Measurements from ENCODE around the gene PPL.
"Not testable (repeated sequence)": the region's sequence is repeated elsewhere in the genome, so short reads cannot be mapped to it uniquely, and the experiment has no call there.

The PPL gene, protein sequence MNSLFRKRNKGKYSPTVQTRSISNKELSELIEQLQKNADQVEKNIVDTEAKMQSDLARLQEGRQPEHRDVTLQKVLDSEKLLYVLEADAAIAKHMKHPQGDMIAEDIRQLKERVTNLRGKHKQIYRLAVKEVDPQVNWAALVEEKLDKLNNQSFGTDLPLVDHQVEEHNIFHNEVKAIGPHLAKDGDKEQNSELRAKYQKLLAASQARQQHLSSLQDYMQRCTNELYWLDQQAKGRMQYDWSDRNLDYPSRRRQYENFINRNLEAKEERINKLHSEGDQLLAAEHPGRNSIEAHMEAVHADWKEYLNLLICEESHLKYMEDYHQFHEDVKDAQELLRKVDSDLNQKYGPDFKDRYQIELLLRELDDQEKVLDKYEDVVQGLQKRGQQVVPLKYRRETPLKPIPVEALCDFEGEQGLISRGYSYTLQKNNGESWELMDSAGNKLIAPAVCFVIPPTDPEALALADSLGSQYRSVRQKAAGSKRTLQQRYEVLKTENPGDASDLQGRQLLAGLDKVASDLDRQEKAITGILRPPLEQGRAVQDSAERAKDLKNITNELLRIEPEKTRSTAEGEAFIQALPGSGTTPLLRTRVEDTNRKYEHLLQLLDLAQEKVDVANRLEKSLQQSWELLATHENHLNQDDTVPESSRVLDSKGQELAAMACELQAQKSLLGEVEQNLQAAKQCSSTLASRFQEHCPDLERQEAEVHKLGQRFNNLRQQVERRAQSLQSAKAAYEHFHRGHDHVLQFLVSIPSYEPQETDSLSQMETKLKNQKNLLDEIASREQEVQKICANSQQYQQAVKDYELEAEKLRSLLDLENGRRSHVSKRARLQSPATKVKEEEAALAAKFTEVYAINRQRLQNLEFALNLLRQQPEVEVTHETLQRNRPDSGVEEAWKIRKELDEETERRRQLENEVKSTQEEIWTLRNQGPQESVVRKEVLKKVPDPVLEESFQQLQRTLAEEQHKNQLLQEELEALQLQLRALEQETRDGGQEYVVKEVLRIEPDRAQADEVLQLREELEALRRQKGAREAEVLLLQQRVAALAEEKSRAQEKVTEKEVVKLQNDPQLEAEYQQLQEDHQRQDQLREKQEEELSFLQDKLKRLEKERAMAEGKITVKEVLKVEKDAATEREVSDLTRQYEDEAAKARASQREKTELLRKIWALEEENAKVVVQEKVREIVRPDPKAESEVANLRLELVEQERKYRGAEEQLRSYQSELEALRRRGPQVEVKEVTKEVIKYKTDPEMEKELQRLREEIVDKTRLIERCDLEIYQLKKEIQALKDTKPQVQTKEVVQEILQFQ (N-terminal part only)

DNA sequence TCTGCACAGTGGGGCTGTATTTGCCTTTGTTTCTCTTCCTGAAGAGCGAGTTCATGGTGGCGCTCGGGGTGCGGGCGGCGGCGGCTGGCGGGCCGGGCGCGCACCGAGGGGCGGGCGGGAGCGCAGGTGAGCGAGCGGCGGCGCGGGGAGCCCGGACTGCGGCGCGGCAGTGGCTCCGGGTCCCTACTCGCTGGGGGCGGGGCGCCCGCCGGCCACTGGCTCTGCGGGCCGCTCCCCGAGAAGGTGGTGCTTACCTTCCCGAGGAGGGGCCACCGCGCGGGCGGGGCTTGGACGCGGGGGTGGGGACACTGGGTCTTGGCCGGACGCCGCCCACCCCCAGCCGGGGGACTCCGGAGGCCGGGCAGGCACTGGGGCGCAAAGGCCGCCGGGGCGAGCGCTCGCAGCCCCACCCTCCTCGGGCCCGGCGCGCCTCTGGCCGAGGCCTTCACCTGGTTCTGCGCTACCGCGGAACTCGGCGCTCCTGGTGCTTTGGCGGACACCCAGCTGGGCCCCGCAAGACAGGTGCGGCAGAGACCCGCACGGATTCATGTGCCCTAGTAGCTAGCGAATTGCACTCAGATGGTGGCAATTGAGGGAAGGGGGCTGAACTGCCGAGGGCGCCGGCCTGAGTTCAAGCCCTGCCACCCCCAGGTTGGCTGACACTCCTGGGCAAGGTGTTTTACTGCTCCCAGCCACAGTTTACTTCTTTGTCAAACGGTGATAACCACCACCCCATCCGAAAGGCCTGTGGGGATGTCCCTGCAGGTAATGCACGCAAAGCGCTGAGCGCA is at the start of gene PPL:
Gene PPL (minus strand): TSS at position 158 of the 791 bp plus-strand sequence. CDS start 103 bp downstream, at position 55.
- no peak for DNase-seq

DNA sequence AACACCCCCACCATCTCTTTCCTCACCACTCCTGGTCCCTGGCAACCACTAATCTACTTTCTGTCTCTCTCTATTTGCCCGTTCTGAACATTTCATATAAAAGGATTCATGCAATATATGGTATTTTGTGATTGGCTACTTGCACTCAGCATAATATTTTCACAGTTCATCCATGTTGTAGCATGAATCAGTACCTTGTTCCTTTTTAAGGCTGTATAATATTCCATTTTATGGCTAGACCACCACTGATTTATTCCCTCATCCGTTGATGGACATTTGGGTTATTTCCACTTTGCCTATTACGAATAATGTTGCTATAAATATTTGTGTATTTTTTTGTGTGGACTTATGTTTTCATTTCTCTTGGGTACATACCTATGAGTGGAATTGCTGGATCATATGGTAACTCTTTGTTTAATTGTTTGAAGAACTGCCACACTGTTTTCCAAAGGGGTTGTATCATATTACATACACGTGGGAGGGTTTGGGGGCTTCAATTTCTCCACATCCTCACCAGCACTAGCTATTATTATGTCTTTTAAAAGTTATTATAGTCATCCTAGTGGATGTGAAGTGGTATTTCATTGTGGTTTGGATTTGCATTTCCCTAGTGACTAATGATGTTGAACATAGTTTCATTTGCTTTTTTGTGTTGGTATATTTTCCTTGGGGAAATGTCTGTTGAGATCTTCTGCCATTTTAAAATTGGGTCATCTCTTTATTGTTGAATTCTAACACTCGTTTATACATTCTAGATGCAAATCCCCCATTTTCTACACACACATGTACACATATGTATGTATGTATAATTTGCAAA is 47.4 kb upstream of the PPL start:
- no peak for DNase-seq

DNA sequence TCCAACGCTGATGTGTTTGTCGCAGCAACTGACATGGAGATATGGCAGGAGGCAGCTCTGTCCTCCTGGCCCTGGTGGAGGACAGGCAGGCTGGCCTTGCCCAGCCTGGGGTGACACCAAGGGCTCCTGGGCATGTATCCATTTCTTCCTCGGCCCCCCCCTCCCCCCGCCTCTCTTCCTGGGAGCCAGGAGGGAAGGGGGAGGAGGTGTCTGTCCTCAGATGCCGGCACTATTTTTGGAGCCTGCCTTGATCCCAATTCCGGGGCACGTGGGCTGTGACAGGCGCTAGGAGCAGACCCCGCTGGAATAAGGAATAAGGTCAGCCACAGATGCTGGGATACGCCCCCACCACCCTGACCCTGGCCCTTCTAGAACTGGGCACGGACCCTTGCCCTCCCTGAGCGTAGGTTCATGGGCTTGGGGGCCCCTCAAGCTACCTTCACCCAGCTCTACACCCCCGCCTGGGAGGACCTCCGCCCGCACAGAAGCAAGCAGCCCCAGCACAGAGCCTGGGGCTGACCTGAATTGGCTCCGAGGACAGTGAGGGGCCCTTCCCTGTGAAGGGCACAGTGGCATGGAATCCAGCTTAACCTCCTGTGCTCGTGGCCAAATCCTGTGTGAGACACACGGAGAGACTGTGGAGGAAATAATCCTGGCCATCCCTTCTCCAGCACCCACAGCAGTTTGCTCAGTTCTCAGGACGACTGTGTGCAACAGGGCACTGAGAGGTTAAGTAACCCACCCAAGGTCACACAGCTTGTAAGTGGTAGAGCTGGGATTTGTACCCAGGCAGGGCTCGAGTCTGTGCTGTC is 45.3 kb upstream of the PPL start:
- DNase-seq: no peak

DNA sequence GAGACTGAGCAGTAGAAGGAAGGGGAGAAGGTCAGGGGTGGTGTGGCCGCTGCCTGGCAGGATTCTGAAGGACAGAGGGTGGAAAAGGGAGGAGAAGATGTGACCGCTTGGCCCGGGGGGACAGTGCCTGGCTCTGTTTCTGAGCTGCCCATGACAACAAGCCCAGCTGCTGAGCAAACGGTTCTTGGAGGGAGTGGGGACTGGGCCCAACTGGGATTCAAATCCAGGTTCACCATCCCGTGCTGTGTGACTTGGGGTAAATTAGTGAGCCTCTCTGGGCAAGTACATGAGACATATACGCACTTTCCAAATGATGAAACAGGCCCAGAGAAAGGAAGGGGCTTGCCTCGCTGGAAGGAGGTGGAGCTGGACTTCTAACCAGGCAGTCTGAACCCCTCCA is 44.5 kb upstream of the PPL start:
- no peak for DNase-seq

DNA sequence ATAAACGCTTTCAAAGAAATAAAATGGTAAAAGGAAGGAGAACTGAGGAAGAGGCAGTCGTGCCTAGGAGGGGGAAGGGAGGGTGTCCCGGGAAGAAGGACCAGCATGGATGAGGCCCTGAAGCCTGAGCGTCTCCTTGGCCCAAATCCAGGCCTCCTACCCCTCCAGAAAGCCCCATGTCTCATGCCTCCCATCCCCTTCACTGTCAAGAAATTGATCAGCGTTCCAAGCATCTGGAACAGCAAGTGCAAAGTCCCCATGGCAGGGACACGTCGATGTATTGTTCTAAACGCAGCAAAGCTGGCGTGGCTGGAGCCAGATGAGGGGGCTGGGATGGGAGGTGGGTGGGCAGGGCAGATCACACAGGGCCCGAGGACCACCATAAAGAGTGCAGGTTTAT is 43.7 kb upstream of the PPL start:
- no peak for DNase-seq

DNA sequence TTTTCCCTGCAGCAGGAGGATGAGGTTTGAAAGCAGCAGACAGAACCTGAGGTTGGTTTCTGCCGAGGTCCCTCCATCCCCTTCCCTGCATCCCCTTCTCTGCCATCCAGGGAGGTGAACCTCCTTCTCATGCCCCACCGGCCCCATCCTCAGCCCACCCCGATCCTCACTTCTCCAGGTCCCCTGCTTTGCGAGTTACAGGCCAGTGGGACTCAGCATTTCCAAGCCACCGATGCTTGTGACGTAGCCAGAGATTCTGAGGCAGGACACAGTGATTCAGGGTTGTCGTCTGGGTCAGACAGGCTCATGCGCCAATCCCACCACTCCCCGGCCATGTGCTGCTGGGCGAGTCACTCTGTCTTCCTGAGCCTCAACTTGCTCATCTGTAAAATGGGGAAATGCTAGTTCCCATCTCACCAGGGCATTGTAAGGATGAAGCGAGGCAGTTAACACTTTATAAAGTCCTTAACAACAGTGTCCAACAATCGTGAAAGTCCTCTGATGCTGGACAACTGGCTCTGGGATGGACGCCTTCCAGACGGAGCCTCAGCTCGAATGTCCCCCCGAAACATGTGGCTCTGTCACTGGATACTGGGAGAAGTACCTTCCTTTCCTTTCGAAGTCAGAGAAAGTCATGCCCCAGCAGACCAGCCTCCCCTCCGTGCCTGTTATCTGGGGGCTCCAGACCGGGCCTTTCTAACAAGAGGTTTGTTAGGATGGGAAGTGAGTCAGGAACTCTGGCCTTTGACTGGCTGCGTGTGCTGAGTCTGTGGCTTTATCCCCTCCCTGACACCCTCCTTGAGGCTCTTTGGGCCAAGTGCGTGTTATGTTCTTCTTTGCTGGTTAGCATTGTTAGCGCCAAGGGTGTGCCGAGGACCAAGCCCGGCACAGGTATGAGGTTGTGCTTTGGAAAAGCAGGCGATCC is 43.0 kb upstream of the PPL start:
- no peak for DNase-seq

DNA sequence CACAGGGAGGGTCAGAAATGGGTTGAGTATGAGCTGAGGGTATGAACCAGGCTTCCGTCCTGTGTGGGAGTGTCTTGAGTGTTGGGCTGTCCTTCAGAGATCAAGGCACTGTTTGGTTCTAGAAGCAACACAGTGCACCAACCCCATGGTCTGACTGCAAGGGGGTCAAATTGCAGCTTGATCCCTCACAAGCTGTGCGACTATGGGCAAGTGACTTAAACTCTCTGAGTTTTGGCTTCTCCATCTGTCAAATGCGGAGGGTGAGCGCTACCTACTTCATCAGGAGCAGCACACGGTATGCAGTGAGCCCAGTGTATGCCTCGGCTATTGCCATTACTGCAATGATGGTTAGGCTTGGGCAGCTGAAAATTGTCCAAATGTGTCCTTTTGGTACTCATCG is 42.2 kb upstream of the PPL start:
- DNase-seq: no peak

DNA sequence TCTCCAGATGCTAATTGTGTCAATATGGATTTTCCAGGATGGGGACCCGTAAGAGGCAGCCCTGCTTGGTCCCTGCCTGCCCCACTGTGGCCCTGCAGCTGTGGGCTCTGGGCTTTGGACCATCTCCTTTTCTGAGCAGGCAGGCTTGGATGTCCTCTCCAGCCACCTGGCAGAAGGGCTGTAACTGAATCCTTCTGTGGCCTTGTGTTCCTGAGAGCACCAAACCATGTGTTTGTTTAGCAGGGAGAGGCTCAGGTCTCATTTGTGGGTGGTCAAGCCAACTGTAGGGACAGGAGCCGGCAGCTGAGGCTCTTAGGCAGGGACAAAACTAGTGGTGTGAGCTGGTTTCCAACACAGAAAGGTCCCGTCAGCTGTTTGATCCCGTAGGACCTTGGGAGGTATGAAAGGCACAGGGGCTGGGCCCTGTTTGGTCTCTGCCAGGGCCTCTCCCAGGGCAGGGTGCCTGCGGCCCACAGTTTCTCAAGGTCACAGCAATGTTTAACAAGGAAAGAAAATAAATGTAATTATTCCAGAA is 39.7 kb upstream of the PPL start:
- no peak for DNase-seq

DNA sequence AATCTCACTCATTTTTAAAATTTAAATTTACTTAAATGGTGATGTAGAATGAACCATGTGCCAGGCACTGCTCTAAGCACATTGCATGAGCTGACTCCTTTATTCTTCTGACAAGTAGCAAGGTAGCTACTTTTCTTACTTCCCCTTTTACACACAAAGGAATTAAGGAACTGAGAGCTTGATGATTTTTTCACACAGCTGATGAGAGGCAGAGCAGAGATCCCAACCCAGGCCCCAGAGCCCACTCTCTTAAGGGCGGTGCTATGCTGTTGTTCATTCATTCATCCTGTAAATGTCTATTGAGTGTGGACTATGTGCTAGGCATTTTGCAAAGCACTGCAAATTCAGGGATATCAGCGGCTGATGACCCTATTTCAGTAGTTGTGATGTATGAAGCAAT is 39.1 kb upstream of the PPL start:
- peak; percentile 64 for DNase-seq

DNA sequence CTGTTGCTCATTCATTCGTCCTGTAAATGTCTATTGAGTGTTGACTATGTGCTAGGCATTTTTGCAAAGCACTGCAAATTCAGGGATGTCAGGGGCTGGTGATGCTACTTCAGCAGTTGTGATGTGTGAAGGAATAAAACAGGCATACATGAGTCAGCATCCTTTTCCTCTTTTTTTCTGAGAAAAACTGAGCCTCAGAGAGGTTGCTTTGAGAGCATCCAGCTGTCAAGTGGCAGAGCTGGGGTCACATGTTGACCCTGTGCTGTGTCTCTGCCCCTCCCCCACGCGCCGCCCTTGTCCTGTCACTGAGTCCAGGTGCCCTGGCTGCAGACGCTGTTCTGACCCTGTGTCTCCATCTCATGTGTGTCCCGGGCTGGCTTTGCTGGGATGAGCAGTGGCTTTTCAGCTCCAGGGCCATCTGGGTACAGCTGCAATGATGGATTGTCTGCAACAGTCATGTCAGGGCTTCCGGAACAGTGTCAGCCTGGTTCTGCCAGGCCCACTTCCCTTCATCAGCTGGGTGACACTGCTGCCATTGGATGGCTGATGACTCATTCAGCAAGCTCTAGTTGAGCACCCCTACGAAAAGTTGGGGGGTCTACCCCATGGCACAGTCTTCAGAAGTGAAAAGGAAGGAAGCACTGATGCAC is 36.1 kb upstream of the PPL start:
- no peak for DNase-seq

DNA sequence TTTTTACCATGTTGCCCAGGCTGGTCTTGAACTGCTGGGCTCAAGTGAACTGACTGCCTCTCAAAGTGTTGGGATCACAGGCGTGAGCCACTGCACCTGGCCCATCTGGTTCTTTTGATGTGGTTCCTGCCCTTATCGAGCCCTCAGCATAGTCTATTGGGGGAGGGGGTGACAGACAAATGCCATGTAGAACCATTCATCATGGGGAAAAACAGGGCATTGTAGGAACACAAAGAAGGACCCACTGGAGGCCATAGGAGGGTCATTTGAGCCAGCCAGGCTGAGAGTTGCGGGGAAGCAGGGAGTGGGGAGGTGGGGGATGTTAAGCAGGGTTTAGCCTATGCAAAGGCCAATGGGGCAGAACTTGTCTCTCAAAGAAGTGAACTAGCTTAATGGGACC is 33.1 kb upstream of the PPL start:
- DNase-seq: no peak

DNA sequence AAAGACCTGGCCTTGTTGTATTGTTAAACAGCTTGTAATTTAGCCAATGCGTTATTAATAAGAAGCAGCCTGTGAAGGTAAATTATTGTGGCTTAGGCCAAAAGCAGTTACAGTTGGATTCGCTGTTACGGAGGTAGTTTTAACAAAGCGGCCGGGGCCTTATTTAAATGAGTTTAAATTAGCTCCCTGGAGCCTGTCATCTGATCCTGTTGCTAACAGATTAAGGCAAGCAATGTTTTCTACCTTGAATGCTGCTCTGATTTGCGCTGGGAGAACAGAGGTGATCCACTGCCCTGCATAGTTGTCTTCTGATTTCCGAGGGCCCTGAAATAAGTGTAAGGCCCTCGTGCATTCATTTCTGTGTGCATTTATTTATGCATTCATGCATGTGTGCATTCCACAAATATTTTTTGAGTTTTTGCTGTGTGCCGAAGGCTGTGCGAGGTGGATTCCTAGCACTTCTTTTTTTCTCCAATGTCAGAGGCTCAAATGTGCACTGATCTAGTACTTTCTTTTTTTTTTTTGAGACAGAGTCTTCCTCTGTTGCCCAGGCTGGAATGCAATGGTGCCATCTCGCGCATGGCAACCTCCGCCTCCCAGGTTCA is 32.0 kb upstream of the PPL start:
- DNase-seq: no peak

DNA sequence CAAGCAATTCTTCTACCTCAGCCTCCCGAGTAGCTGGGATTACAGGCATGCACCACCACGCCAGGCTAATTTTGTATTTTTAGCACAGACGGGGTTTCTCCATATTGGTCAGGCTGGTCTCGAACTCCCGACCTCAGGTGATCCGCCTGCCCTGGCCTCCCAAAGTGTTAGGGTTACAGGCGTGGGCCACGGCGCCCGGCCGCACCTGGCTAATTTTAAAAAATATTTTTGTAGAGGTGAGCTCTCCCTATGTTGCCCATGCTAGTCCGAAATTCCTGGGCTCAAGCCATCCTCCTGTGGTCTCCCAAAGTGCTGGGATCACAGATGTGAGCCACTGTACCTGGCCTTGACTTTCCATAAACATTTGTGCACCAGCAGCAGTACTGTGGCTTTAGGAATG is 31.3 kb upstream of the PPL start:
- DNase-seq: not testable (repeated sequence)

DNA sequence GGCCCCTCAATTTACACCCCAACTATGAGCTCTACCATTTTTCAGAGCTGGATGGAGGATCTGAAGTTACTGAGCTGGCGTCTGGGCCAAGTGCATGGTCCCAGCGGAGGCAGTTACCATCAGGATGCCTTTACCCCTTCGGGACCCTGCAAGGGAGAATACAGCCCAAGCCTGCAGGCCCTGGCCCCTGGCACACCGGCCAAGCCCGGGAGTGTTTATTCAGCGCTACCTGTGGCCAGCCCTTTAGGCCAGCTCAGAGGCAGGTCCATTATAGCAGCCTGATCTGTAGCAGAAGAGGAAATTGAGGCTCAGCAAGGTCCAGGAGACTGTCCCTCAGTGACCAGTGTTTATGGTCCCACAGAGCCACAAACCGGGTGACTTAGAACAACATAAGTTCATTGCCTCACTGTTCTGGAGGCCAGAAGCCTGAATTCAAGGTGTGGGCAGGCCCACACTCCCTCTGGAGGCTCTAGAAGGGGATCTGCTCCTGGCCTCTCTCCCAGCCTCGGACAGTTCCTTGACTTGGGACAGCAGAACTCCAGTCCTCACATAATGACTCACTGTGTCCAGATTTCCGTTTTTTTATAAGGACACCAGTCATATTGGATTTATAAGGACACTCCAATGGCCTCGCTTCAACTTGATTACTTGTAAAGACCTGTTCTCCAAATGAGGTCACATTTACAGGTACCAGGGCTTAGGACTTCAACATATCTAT is 29.9 kb upstream of the PPL start:
- DNase-seq: no peak

DNA sequence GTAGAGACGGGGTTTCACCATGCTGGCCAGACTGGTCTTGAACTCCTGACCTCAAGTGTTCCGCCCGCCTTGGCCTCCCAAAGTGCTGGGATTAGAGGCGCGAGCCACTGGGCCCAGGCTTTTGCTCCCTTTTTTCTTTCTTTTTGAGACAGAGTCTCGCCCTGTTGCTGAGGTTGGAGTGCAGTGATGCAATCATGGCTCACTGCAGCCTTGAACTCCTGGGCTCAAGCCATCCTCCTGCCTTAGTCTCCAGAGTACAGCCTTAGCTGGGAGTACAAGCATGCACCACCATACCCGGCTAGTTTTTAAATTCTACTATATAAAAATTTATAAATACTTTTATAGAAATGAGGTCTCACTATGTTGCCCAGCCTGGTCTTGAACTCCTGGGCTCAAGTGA is 26.6 kb upstream of the PPL start:
- DNase-seq: not testable (repeated sequence)

DNA sequence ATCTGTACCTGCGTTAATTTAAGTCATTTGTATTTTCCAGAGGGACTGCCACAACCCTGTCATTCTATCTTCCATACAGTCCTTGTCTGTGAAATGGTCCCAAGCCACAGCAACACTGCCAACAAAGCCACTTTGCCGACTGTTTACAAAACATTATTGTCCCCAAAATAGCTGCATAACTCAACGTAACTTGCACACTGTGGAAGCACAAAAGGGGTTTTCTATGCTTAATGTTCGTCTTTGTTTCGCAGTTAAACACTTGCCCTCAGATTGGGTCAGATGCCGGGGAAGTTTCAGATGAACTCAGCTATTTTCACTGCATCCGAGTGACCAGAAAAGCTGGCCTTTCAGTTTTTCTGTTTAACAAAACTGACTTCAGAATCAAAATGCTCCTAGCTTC is 25.8 kb upstream of the PPL start:
- no peak for DNase-seq

DNA sequence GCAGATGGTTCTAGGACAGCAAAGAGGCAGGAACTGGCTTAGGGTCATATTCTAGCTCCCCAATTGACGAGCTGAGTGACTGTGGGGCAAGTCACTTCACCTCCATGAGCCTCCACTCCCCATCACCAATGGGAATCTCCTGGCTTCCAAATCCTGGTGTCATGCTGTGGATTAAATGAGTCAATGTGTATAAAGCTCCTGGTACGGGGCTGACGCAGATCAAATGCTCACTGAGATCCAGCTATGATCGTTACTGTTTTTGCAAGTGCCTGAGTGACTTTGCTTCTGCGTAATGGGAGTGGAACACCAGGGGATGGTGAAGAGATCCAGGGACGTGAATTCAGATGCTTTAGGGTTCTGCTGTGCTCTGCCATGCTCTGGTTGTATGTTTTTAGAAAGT is 23.6 kb upstream of the PPL start:
- DNase-seq: no peak

Measured in inflammatory macrophage treated with lipopolysaccharide for 4 hours (primary cell).